IPS-NIHi7 (cell line): ENCODE data around the gene NSMCE3.
"Not testable (repeated sequence)": the region's sequence is repeated elsewhere in the genome, so short reads cannot be mapped to it uniquely, and the experiment has no call there.

Source experiments
- DNase-seq: peaks from one replicate; pipeline ENCODE4 v3.0.0; 2012; ENCODE audit warnings: mixed read lengths; ENCODE audit errors: extremely low spot score

The NSMCE3 gene

GRCh38 chr15:29270169-29270955, 740 bp upstream of the NSMCE3 start:
- no peak for DNase-seq

GRCh38 chr15:29268706-29269484, 727 bp downstream of the NSMCE3 start:
- no peak for DNase-seq

- no peak for DNase-seq
Measured at GRCh38 chr15:29266052-29266582, 3.5 kb downstream of the NSMCE3 start.

GRCh38 chr15:29263289-29263688, 6.3 kb downstream of the NSMCE3 start:
- no peak for DNase-seq

- DNase-seq = no peak
Measured at GRCh38 chr15:29262738-29263137, 6.9 kb downstream of the NSMCE3 start.

GRCh38 chr15:29260896-29261295, 8.7 kb downstream of the NSMCE3 start:
- no peak for DNase-seq

- no peak for DNase-seq
Measured at GRCh38 chr15:29259233-29259632, 10.4 kb downstream of the NSMCE3 start.

- no peak for DNase-seq
Measured at GRCh38 chr15:29252234-29252633, 17.4 kb downstream of the NSMCE3 start.

GRCh38 chr15:29244544-29244943, 25.1 kb downstream of the NSMCE3 start:
- DNase-seq = no peak

- DNase-seq = no peak
Measured at GRCh38 chr15:29244123-29244522, 25.5 kb downstream of the NSMCE3 start.

- DNase-seq = no peak
Measured at GRCh38 chr15:29242456-29243242, 27.0 kb downstream of the NSMCE3 start.

GRCh38 chr15:29241207-29241606, 28.4 kb downstream of the NSMCE3 start:
- DNase-seq = no peak

GRCh38 chr15:29239395-29239794, 30.2 kb downstream of the NSMCE3 start:
- DNase-seq = no peak

GRCh38 chr15:29233566-29233965, 36.1 kb downstream of the NSMCE3 start:
- no peak for DNase-seq

- DNase-seq = no peak
Measured at GRCh38 chr15:29226436-29227208, 43.0 kb downstream of the NSMCE3 start.

- DNase-seq = no peak
Measured at GRCh38 chr15:29225534-29226234, 43.9 kb downstream of the NSMCE3 start.

- DNase-seq = not testable (repeated sequence)
Measured at GRCh38 chr15:29224987-29225363, 44.6 kb downstream of the NSMCE3 start.

GRCh38 chr15:29224235-29224986, 45.2 kb downstream of the NSMCE3 start:
- DNase-seq = not testable (repeated sequence)

- DNase-seq = no peak
Measured at GRCh38 chr15:29223640-29224039, 46.0 kb downstream of the NSMCE3 start.
